ENCODE results near the gene ASIC3.

Gene ASIC3

DNA sequence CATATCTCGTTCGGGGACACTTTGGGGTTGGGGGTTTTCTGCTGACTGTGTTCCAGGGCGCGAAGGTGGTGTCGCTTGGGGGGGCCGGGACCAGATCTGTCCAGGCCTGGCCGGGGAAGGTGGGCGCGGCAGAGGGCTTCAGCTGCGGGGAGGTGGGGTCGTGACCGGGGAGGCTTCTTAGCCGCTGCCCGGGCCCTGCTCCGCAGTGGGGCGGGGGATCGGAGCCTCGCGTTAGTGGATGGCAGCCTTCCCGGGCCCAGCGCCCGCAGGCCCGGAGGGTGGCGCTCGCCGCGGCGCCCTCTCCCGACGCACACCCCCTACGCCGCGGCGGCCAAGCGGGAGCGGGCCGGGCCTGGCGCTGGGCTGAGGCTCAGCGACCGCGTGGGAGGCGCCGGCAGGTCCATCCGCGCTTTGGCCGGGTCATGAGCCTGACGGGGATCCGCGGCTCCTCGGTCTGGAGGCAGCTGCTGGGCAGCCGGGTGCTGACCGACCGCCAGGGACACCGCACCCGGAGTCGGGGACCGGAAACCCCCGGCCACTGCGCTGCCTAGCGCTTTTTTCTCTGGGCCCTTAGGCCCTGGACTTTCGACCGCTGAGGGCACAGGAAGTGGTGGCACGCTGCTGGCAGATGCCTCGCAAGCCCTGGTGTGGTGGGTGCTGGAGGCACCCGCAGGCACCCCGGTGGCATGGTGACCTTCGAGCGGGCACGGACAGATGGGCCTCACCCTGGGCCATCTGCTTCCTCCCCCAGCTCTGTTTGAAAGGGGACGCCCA lies 39.1 kb downstream of the ASIC3 start:
- peak; percentile 62 for DNase-seq

DNA sequence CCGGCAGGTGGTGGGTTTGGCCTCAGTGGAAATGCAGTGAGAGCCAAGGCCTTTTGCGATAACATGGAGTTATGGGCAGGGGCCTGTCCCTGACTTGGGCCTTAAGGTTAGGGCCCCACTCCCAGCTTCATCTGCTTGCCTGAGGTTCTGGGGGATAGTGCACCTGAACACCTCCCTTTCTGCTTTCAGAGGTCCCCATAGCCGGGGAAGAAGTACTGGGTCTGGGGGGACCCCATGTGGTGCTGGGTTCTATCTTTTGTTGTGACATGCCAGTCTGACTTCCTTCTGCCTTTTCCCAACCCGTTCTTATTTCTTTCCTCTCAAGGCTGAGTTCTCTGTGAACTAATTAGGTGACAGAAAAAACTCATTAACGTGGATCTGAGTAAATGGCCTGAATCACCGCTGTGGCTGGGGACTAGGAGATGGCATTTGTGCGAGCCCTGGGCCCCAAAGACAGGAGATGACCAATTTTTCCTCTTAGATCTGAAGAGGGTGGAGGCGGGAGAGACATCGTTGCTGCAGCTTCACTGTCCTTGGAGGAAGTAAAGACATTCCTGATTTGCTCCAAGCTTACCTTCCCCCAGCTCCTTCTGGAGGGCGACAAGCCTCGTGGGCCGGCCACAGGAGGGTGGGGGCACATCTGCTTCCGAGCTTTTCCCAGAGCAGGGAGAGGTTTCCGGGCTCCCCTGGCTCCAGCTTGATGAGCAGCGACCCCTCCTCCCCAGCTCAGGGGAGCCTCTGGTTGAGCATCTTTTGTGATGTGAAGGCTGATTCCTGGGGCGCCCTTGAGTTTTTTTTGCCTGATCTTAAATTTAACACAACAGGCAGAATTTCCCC lies 39.9 kb downstream of the ASIC3 start:
- DNase-seq = no peak

DNA sequence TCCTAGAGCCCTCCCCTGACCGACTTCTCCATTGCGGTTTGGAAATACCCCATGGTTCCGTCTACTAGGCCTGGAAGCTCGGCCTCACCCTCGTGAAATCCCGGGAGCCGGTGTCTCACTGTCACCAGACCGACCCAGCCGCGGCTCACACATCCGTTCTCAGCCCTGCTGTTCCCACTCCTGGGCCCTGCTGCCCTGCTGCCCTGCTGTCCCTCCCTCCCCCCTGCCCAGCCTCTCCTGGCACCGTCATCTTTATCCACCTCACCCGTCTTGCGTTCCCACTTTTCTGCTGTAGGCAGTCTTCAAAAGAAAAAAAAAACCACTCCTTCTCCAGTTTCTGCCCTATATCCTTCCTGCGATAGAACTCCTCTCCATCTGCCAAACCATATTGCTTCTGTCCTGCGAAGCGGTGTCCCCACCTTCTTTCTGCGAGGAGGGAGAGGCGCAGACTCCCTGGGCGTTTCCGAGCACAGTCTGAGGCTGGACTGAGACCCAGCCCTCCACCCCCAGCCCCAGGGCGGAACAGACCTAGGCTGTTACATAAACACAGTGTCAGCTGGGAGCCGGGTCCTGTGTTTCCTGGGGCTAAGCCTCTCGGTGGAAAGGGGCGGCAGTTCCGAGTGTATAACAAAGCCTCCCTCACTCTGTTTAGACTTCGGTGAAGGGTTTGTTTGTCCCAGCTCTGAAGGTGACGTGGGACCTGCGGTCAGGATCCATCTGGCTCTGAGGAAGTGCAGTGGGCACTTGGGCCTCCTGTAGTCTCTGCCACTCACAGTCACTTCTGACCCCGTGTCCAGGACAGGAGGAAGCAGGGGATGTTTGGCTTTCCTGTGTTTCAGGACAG lies 40.7 kb downstream of the ASIC3 start:
- no peak for DNase-seq

- no peak for DNase-seq
Observed at GRCh38 chr7:151089893-151090730, 41.8 kb downstream of the ASIC3 start.

GRCh38 chr7:151091003-151091402 lies 42.7 kb downstream of the ASIC3 start:
- no peak for DNase-seq

DNA sequence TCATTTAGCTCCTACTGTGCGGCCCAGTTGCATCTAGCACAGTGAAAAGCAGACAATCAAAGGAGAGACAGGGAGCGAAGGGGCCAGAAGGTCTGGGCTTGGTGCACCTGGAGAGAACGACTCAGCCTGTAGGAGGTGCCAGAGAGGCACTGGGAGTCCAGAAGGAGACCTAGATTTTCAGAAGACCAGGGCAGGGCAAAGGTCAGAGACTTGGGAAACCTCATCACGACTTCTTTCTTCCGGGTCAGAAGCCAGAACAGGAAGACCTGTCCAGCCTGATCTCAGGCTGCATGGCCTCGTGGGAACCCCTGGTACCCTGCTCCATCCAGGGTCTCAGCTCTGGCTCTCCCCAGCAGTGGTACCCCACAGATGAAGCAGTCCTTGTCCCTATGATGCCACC lies 43.1 kb downstream of the ASIC3 start:
- DNase-seq = no peak

DNA sequence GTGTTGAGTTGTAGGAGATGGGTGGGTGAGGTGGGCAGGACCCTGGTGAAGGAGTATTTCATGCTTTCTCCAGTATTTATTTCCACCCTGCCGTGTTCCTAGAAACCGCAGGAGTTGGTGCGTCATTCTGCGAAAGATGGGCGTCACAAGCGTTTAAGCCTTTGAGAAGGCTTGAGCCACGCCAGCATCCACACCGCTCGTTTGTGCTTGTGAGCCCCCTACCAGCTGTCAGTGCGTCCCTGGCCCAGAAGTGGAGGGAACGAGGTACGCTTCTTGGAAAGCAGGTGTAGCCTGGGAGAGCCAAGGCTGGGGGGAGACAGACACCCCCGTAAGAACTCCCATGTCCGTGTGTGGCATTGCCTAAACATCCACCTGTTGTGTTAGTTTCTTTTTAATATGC lies 43.7 kb downstream of the ASIC3 start:
- no peak for DNase-seq

DNA sequence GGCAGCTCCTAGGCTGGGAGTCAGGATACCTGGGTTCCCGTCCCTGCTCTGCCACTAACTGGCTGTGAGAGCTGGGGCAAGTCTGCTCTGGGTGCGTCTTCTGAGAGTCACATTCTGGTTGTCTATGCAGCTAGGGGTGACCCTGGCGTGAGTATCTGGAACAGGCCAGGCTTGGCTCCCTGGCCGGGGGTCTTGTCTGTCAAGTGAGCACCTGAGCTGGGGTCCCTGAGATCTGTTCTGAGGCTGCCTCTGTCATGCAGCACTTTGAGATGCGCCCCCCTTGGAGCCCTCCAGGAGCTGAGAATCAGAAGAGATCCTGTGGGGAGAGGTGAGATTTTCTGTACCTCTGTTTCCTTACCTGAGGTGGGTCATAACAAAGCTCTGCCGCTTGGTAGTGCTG lies 45.4 kb downstream of the ASIC3 start:
- DNase-seq = no peak

- no peak for DNase-seq
Observed at GRCh38 chr7:151094675-151095074, 46.3 kb downstream of the ASIC3 start.

DNA sequence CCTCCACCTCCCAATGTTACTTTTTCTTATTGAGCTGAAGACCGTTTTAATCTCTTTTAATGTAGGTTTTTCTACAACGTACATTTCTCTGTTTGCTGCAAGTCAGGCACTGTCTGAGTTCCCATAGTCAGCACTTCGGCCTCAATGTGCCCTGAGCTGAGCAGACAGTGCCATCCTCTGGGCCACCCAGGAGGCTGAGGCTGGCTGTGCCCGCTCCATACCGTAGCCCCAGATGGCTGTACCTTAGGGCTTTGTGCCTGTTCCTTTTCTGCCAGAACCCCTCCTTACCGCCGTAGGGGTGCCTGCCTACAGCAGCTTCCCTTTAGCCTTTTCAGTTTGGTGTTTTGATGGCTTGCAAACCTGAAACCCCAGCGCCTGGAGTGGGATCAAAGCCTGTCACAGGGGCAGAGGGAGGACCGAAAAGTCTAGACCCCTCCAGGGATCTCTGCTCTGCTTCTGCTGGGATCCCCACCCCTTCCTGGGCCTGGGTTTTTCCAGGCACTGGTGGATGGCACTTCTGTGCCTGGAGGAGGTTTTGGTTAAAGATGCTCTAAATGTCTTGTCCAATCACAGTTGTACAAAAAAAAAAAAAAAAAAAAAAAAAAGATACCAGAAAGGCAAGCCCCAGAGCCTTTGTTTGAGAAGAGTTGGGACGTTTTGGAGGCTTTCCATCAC lies 46.9 kb downstream of the ASIC3 start:
- no peak for DNase-seq

DNA sequence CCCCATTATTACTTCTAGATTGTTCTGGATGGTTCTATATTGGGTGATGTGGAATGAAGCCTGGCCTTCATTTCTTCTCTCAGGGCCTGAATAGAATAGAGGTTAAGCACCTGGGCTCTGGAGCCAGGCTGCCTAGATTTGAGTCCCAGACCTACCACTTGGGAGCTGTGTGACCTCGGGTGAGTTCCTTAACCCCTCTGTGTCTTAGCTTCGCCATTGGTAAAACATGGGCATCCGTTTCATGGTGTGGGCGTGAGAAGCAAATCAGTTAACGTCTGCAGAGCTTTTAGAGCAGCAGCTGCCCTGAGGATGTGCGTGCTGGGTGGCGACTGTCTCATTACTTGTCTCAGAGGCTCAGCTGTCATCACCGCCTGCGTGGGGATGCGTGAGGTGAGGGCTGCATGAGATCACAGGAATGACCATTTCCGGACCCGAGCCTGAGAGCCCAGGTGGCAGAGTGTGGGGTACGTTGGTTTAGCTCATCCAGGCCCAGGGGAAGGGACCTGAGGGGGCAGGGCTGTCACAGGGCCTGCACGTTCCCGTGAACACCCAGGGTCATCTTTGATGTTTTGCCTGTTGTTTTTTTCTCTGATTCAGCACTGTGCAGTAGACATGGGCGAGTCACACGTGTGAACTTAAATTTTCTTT lies 47.6 kb downstream of the ASIC3 start:
- no peak for DNase-seq

DNA sequence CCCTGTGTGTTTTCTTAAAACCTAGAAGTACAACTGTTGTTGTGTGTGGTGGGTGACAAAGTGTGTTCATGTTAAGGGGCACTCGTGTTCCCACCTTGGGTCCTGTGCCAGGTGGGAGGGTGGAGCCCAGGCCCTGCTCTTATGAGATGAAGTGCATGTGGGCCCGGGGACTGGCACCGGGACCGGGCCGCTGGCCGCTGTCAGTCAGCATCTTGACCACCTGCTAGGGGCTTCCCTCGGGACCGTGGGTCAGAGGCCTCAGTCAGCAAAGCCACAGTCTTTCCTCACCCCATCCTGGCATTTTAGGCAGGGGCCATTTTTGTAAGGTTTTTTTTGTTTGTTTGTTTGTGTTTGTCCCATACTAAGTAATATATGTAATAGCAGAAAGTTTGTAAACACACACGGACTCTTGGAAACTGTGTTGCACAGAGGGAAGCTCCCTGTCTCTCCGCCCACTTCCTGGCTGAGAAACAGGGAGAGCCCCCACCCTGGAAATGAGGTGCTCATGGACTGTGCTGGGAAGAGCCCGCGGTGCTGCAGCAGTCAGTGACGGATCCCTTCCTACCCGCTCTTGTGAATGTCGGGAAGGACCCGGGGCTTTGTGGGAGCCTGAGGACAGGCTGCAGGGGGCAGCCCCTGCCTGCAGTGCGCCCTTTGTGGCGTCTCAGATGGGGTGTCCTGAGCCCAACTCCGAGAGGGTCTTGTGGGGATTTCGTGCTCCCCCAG lies 51.3 kb downstream of the ASIC3 start:
- DNase-seq = no peak

DNA sequence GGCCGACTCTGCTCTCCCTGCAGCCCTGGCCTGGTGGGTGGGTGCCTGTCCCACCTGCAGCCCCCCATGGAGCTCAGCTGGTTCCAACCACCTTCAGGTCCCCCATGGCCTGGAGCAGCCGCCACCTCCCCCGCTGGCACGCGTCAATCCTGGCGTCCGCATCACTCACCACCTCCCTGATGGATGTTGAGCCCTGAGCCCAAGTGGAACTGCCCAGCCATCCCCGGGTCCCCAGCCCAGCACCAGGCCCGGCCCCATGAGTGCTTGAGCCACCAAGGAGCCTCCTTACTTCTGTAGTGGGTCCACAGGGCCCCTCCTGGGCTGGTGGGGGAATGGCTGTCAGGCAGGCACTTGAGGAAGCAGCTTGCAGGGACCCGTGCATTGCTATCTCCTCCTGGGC lies 52.6 kb downstream of the ASIC3 start:
- DNase-seq = no peak

GRCh38 chr7:151101621-151102396 lies 53.5 kb downstream of the ASIC3 start:
- DNase-seq = no peak

All from NK-92 treated with Interleukin-12 subunit alpha and Interleukin-12 subunit beta, amount 100 ng/mL, for 24 hours (cell line).